Right kidney (tissue), 1 donor: ENCODE results near the gene VASH1.
A peak's percentile ranks its signal among the peaks of the same experiment; 100 is the strongest.

Experiments
- DNase-seq: peaks from one replicate; pipeline ENCODE4 v3.0.0-alpha.2; 2016

The VASH1 gene

GRCh38 chr14:76741074-76741473 lies 20.2 kb upstream of the VASH1 start:
- DNase-seq, result no peak

GRCh38 chr14:76742185-76742584 lies 19.1 kb upstream of the VASH1 start:
- DNase-seq, result no peak

- no peak for DNase-seq
These were observed 18.3 kb upstream of the VASH1 start for GRCh38 chr14:76742966-76743365.

GRCh38 chr14:76752744-76753143 lies 8.5 kb upstream of the VASH1 start:
- no peak for DNase-seq

GRCh38 chr14:76753541-76754198 lies 7.6 kb upstream of the VASH1 start:
- no peak for DNase-seq

GRCh38 chr14:76754586-76754985 lies 6.7 kb upstream of the VASH1 start:
- no peak for DNase-seq

GRCh38 chr14:76755610-76756370 lies 5.5 kb upstream of the VASH1 start:
- DNase-seq, result no peak

- DNase-seq, result no peak
These were observed 4.9 kb upstream of the VASH1 start for GRCh38 chr14:76756371-76756750.

GRCh38 chr14:76759589-76759988 lies 1.7 kb upstream of the VASH1 start:
- no peak for DNase-seq

GRCh38 chr14:76760331-76761135 lies 735 bp upstream of the VASH1 start:
- no peak for DNase-seq

GRCh38 chr14:76761960-76762410 lies 717 bp downstream of the VASH1 start:
- peak; percentile 81 for DNase-seq

- peak; percentile 51 for DNase-seq
These were observed 1.3 kb downstream of the VASH1 start for GRCh38 chr14:76762411-76763095.

GRCh38 chr14:76763096-76764041 lies 2.1 kb downstream of the VASH1 start:
- peak; percentile 11 for DNase-seq

DNA sequence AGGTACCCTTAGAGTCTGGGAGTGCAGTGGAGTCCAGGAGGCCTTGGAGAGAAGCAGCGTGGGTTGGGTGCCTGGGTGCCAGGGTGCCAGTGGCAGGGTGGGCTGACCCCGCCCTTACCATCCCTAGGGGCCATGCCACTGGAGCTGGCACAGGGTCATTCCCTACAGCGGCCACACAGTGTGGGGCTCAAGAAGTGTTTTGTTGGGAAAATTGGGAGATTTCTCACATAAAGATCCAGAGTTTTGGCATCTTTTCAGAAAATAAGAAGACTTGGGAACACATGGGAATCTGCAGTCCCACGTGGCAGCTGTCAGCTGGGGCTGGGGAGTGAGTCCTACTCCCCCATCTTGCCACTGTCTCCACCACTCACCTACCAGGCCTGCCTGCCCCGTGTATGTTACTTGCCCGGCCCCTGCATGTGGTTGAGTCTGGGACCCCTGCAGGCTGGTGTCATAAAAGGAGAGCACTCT lies 4.2 kb downstream of the VASH1 start:
- DNase-seq, result no peak

- DNase-seq, result no peak
These were observed 6.7 kb downstream of the VASH1 start for GRCh38 chr14:76767681-76768656.

- DNase-seq, result no peak
These were observed 7.6 kb downstream of the VASH1 start for GRCh38 chr14:76768671-76769500.

DNA sequence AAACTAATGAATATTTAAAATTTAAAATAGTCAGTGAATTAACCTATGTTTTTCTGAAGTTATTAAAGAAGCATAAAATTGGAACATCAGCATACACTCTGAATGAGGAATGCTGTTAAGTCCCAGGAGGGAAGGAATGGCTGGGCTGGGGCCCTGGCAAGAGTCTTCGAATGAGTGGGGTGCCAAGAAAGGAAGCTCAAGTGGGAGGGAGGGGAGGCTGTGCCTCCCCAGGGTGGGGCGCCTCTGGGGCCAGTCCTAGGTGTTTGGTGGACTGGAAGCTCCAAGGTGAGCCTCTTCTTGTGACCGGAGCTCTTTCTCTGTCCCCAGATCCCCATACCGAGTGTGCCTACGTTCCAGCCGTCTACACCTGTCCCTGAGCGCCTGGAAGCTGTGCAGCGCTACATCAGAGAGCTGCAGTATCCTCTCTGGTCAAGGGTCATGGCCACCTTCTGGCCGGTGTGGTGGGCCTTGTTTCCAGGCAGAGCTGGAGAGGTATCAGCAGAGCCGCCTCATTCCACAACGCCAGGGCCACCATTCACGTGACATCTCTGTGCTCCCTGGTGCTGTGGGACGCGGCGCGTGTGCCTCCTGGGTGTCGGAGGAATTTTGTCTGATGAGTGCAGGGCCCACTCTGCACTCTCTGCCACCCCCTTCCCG lies 8.5 kb downstream of the VASH1 start:
- no peak for DNase-seq
